ENCODE measurements around the gene LNX1. TPM values are rescaled to one million over a fixed set of nuclear protein-coding genes. Genes with fewer than 3 reads are reported as not detected.

The LNX1 gene
- total RNA-seq, 1 donor from 2014 or later = 0.10 TPM

GRCh38 chr4:53635697-53636483, 44.6 kb upstream of the LNX1 start:
- DNase-seq = no peak
- Mint-ChIP-seq H3K4me3 (ENCODE audit: unreplicated experiment) (no peak overlapping the region), H3K36me3 (ENCODE audit: unreplicated experiment) (no peaks in the 10 kb centered on the region), H3K4me1 (ENCODE audit: low read depth, unreplicated experiment) (no peaks in the 10 kb centered on the region), H3K27me3 (ENCODE audit: unreplicated experiment) (no peaks in the 10 kb centered on the region), H3K9me3 (ENCODE audit: unreplicated experiment) (peaks cover 6% of the 10 kb centered on the region), H3K27ac (ENCODE audit: unreplicated experiment) (no peak overlapping the region)
- TF ChIP-seq, protein P1, sequence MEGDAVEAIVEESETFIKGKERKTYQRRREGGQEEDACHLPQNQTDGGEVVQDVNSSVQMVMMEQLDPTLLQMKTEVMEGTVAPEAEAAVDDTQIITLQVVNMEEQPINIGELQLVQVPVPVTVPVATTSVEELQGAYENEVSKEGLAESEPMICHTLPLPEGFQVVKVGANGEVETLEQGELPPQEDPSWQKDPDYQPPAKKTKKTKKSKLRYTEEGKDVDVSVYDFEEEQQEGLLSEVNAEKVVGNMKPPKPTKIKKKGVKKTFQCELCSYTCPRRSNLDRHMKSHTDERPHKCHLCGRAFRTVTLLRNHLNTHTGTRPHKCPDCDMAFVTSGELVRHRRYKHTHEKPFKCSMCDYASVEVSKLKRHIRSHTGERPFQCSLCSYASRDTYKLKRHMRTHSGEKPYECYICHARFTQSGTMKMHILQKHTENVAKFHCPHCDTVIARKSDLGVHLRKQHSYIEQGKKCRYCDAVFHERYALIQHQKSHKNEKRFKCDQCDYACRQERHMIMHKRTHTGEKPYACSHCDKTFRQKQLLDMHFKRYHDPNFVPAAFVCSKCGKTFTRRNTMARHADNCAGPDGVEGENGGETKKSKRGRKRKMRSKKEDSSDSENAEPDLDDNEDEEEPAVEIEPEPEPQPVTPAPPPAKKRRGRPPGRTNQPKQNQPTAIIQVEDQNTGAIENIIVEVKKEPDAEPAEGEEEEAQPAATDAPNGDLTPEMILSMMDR (IDR thresholded peaks at IDR 0.05; ENCODE audit: partially characterized antibody, unreplicated experiment) = no peak

DNA sequence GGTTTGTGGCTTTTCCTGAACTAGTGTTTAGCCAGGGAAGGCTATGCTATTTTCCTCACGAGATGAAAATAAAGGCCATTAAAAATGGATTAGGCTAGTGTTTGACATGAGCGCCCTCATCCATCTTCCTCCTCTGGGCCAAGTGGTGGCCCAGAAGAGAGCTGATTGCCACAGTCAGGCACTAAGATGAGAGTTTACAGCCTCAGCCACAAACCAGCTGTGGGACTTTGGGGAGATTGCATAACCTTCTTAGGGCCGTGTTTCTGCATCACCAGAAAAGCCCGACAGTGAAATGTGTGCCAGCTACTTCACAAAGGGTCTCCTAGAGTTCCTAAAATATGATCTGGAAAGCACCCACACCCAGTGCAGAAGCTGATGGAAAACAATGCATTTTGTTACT, 42.3 kb upstream of the LNX1 start:
- no peaks in the 10 kb centered on the region for H3K27me3 Mint-ChIP-seq (ENCODE audit: unreplicated experiment)
- H3K4me1 Mint-ChIP-seq (ENCODE audit: low read depth, unreplicated experiment) = no peaks in the 10 kb centered on the region
- no peak for DNase-seq
- no peaks in the 10 kb centered on the region for H3K36me3 Mint-ChIP-seq (ENCODE audit: unreplicated experiment)
- no peak overlapping the region for H3K4me3 Mint-ChIP-seq (ENCODE audit: unreplicated experiment)
- H3K27ac Mint-ChIP-seq (ENCODE audit: unreplicated experiment) = no peak overlapping the region
- TF ChIP-seq, protein P1 (IDR thresholded peaks at IDR 0.05; ENCODE audit: partially characterized antibody, unreplicated experiment) = no peak
- peaks cover 6% of the 10 kb centered on the region for H3K9me3 Mint-ChIP-seq (ENCODE audit: unreplicated experiment)

DNA sequence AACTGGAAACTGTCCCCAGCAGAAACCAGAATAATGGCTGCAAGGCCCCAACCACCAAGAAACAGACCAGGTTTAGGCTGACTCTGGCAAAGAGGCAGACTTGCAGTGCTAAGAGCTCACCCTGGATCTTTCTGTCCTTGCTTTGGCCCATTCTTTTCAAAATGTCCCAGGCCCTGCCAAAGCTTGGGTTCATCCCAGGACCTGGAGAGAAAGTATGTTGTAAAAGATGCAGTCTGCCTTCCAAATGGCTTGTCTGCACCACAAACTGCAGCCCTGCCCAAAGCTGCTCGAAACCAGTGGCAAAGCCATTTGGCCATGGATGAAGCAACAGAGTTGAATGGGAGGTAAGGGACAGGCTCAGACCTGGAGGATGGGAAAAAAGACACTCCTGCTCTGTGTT, 38.0 kb upstream of the LNX1 start:
- Mint-ChIP-seq H3K27me3 (ENCODE audit: unreplicated experiment) (peaks cover 2% of the 10 kb centered on the region), H3K9me3 (ENCODE audit: unreplicated experiment) (peaks cover 4% of the 10 kb centered on the region), H3K36me3 (ENCODE audit: unreplicated experiment) (no peaks in the 10 kb centered on the region), H3K4me1 (ENCODE audit: low read depth, unreplicated experiment) (no peaks in the 10 kb centered on the region), H3K27ac (ENCODE audit: unreplicated experiment) (no peak overlapping the region), H3K4me3 (ENCODE audit: unreplicated experiment) (no peak overlapping the region)
- TF ChIP-seq, protein P1 (IDR thresholded peaks at IDR 0.05; ENCODE audit: partially characterized antibody, unreplicated experiment) = no peak
- DNase-seq = no peak

GRCh38 chr4:53626491-53626890, 35.2 kb upstream of the LNX1 start:
- TF ChIP-seq, protein P1 (IDR thresholded peaks at IDR 0.05; ENCODE audit: partially characterized antibody, unreplicated experiment) = no peak
- Mint-ChIP-seq H3K4me3 (ENCODE audit: unreplicated experiment) (no peak overlapping the region), H3K9me3 (ENCODE audit: unreplicated experiment) (no peaks in the 10 kb centered on the region), H3K27ac (ENCODE audit: unreplicated experiment) (no peak overlapping the region), H3K27me3 (ENCODE audit: unreplicated experiment) (peaks cover 2% of the 10 kb centered on the region), H3K4me1 (ENCODE audit: low read depth, unreplicated experiment) (no peaks in the 10 kb centered on the region), H3K36me3 (ENCODE audit: unreplicated experiment) (no peaks in the 10 kb centered on the region)
- DNase-seq = no peak

DNA sequence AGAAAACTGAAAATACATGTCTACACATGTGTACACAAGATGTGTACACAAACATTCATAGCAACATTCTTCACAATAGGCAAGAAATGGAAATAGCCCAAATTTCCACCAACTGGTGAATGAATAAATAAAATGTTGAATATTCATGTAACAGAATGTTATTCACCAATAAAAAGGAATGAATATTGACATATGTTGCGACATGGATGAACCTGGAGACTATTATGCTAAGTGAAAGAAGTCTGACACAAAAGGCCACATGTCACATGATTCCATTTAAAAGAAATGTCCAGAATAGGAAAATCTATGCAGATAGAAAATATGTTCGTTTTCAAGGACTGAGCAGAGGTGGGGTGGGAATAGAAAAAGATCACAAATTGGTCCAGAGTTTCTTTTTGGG, 34.6 kb upstream of the LNX1 start:
- DNase-seq = no peak
- TF ChIP-seq, protein P1 (IDR thresholded peaks at IDR 0.05; ENCODE audit: partially characterized antibody, unreplicated experiment) = no peak
- no peaks in the 10 kb centered on the region for H3K36me3 Mint-ChIP-seq (ENCODE audit: unreplicated experiment)
- no peak overlapping the region for H3K27ac Mint-ChIP-seq (ENCODE audit: unreplicated experiment)
- no peaks in the 10 kb centered on the region for H3K9me3 Mint-ChIP-seq (ENCODE audit: unreplicated experiment)
- no peaks in the 10 kb centered on the region for H3K4me1 Mint-ChIP-seq (ENCODE audit: low read depth, unreplicated experiment)
- H3K4me3 Mint-ChIP-seq (ENCODE audit: unreplicated experiment) = no peak overlapping the region
- peaks cover 2% of the 10 kb centered on the region for H3K27me3 Mint-ChIP-seq (ENCODE audit: unreplicated experiment)
